Right lobe of liver (tissue), 6 donors: ENCODE results near the gene PIGW. TPM values are rescaled to one million over a fixed set of nuclear protein-coding genes. Genes with fewer than 3 reads are reported as not detected.
A peak's percentile ranks its signal among the peaks of the same experiment; 100 is the strongest.

Experiments used
- ATAC-seq, 4 donors: fragments of 200-7000 bp; cut with Tn5 transposase; one replicate each; pipeline ENCODE4 v1.9.1; 2020; ENCODE audit warnings: mild to moderate bottlenecking in 4 of 4, moderate library complexity in 4 of 4
- DNase-seq, 3 donors: peaks; one replicate each; pipeline ENCODE4 v3.0.0-alpha.2; 2020
- H3K27ac ChIP-seq, 3 donors: fragments of 200-600 bp; one replicate each; pipeline ENCODE4 v1.8.0; 2022
- H3K27me3 ChIP-seq, 2 donors: fragments of 200-600 bp; one replicate each; pipeline ENCODE4 v1.8.0; 2022
- H3K36me3 ChIP-seq, 4 donors: fragments of 200-600 bp; sonication (generic) in 1 of 4; one replicate each; pipeline versions ENCODE4 v1.5.1 to v1.8.0; 2017 to 2022; ENCODE audit warnings: control low read depth in 1 of 4
- H3K4me1 ChIP-seq, 4 donors: fragments of 200-600 bp; sonication (generic) in 1 of 4; one replicate each; pipeline versions ENCODE4 v1.5.1 to v1.8.0; 2017 to 2022; ENCODE audit warnings: control low read depth in 1 of 4
- H3K4me3 ChIP-seq, 3 donors: fragments of 200-600 bp; one replicate each; pipeline ENCODE4 v1.8.0; 2022
- H3K9me3 ChIP-seq, 4 donors: fragments of 200-600 bp; sonication (generic) in 1 of 4; one replicate each; pipeline versions ENCODE4 v1.5.1 to v1.8.0; 2017 to 2022; ENCODE audit warnings: control low read depth in 1 of 4
- CTCF ChIP-seq, 4 donors: fragments of 200-600 bp in 3 of 4; fragments of 450-650 bp in 1 of 4; IDR thresholded peaks; one replicate each; pipeline versions ENCODE4 v1.5.1 to v1.8.0; 2016 to 2022; ENCODE audit warnings: antibody characterized with exemption in 4 of 4, mild to moderate bottlenecking in 2 of 4
- POLR2A ChIP-seq: fragments of 450-650 bp; IDR thresholded peaks from one replicate; pipeline ENCODE4 v1.6.1; 2017; ENCODE audit warnings: antibody characterized with exemption, mild to moderate bottlenecking
- WGBS: methylation state at CpG from one replicate; pipeline ENCODE4 v1.1.6; 2018; ENCODE audit warnings: low coverage, low lambda C conversion rate; ENCODE audit not compliant: insufficient coverage; ENCODE audit errors: missing lambda C conversion rate; 5-methylcytosine and 5-hydroxymethylcytosine counted together
- intact Hi-C, 2 donors: fragments of 100-400 bp; cut with DNase I; formaldehyde crosslinking; loops; one replicate each; pipeline versions ENCODE4 v1.11.2 to v1.14.1; 2022
- total RNA-seq, 6 experiments: library from RNA; depleted of rRNA in 2 of 6; stranded (reverse); fragments of >200 nt in 2 of 6; fragmentation: NEBNext Ultra II Directional in 3 of 6; extraction: Animal tissue kit (Norgen Biotek cat#: 25700) in 3 of 6; gene quantifications; one replicate each; pipeline versions ENCODE4 v1.1.0 to v1.2.4, GENCODE V29; 2016 to 2023
- donor health status: DM: no; HTN: yes; CAD: no.
- donor health status: DM: no; HTN: no; CAD: no.
- donor health status: DM: no; HTN: no; CAD: no.
- donor health status: DM: no; HTN: yes; CAD: no.
- donor health status: DM: no; HTN: yes; CAD: no.

The PIGW gene
- total RNA-seq, 6 experiments from 2014 or later = 3.0 to 6.1 (median 4.1) TPM

DNA sequence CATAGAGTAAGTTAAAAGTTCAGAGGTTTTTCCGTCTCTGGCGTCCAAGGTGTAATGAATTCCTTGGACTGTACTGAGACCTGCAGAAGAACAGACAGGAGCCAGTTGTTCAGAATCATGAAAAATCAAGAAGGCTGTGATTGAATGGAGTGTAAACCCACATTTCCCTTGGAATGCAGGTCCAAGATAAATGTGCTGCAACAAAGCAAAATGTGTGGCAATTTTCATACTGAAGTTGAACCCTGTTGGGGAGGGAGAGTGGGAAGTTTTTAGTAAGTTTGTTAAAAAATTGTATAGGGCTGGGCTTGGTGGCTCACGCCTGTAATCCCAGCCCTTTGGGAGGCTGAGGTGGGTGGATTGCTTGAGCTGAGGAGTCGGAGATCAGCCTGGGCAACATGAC, 31.3 kb downstream of the PIGW start:
- Histone ChIP-seq H3K36me3 (peaks cover 7 to 80% (median 39%) of the 10 kb centered on the region in 4 donors), H3K27me3 (no peaks in the 10 kb centered on the region), H3K9me3 (no peaks in the 10 kb centered on the region), H3K27ac (no peak overlapping the region), H3K4me3 (no peak overlapping the region), H3K4me1 (peaks cover 0 to 3% (median 0%) of the 10 kb centered on the region in 4 donors)
- 94% methylated on average over 4 of the region's 4 CpGs for WGBS
- intact Hi-C loops = no loop called here
- TF ChIP-seq CTCF (IDR thresholded peaks at IDR 0.05) (no peak), POLR2A (no peak)
- DNase-seq (no peak), ATAC-seq (no peak)

- DNase-seq (no peak), ATAC-seq (no peak)
- TF ChIP-seq POLR2A (no peak), CTCF (IDR thresholded peaks at IDR 0.05) (no peak)
- no peaks in the 10 kb centered on the region for H3K4me1 ChIP-seq
- no peak overlapping the region for H3K27ac ChIP-seq
- peaks cover 9 to 72% (median 29%) of the 10 kb centered on the region in 4 donors for H3K36me3 ChIP-seq
- no peaks in the 10 kb centered on the region for H3K27me3 ChIP-seq
- 95% methylated on average over 3 of the region's 12 CpGs for WGBS
- intact Hi-C loops = no loop called here
- H3K9me3 ChIP-seq = no peaks in the 10 kb centered on the region
- no peak overlapping the region for H3K4me3 ChIP-seq
Measured at GRCh38 chr17:36575028-36575427, 40.2 kb downstream of the PIGW start.

GRCh38 chr17:36576793-36577192, 42.0 kb downstream of the PIGW start:
- intact Hi-C loops = no loop called here
- ATAC-seq (no peak), DNase-seq (no peak)
- H3K9me3 ChIP-seq = no peaks in the 10 kb centered on the region
- no peak overlapping the region for H3K27ac ChIP-seq
- TF ChIP-seq CTCF (IDR thresholded peaks at IDR 0.05) = no peak
- TF ChIP-seq POLR2A = no peak
- H3K4me3 ChIP-seq = no peak overlapping the region
- H3K4me1 ChIP-seq = no peaks in the 10 kb centered on the region
- H3K27me3 ChIP-seq = no peaks in the 10 kb centered on the region
- peaks cover 7 to 68% (median 27%) of the 10 kb centered on the region in 4 donors for H3K36me3 ChIP-seq
- 60% methylated on average over 2 of the region's 2 CpGs for WGBS

DNA sequence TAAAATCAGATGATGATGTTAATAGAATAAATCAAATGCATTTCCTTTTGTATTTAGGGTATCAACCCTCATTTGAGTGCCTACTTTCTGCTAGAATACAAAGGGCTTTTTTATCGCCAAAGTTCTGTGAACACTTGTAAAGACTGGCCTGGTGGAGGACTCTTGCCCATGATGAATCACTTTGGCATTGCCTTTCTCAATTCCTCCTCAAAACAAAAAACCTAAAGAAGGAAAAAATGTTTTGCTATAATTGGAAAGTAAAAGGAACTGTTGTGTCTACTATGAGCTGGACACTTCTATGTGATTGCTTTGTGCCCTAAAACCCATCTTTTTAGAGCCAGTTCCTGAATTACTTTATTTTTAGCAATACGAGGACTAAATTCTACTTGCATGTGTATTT, 43.9 kb downstream of the PIGW start:
- no peaks in the 10 kb centered on the region for H3K27me3 ChIP-seq
- H3K9me3 ChIP-seq = no peaks in the 10 kb centered on the region
- peaks cover 7 to 67% (median 30%) of the 10 kb centered on the region in 4 donors for H3K36me3 ChIP-seq
- DNase-seq (no peak), ATAC-seq (no peak)
- TF ChIP-seq POLR2A = no peak
- no peak for TF ChIP-seq CTCF (IDR thresholded peaks at IDR 0.05)
- H3K27ac ChIP-seq = no peak overlapping the region
- no peak overlapping the region for H3K4me3 ChIP-seq
- intact Hi-C loops = no loop called here
- WGBS = 94% methylated on average over 2 of the region's 2 CpGs
- H3K4me1 ChIP-seq = peaks cover 0 to 15% (median 4%) of the 10 kb centered on the region in 4 donors

DNA sequence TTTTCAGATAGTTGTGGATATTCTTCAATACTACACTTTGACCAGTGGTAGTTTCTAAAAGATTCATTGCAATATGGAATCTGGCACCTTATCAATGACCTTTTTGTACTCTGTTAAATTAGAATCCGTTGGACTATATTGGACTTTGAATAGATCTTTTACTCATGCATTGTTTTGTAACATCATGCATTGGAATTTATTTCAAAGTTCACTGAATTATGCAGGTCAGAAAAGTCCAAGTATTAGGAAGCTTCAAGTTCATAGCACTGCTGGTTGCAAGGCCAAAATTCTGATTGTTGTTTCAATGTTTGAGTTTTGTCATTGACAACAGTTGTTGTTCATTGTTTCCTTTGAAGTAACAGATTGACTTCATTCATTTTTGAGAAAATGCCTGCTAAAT, 49.0 kb downstream of the PIGW start:
- no peak for DNase-seq
- intact Hi-C loops = no loop called here
- Histone ChIP-seq H3K36me3 (peaks cover 17 to 73% (median 38%) of the 10 kb centered on the region in 4 donors), H3K4me1 (peaks cover 0 to 24% (median 7%) of the 10 kb centered on the region in 4 donors), H3K27ac (peak overlapping the region in 1 of 3 donors; percentile 52), H3K27me3 (no peaks in the 10 kb centered on the region), H3K9me3 (no peaks in the 10 kb centered on the region), H3K4me3 (no peak overlapping the region)
- 36% methylated on average over 1 of the region's 1 CpG for WGBS
- peak; percentile 69 to 85 (median 81) for ATAC-seq
- TF ChIP-seq POLR2A = no peak
- TF ChIP-seq CTCF (IDR thresholded peaks at IDR 0.05) = no peak
